AG04449 (cell line): ENCODE data around the gene RNPEP.
A peak's percentile ranks its signal among the peaks of the same experiment; 100 is the strongest.

Experiments
- CTCF ChIA-PET: fragments of 350-600 bp; formaldehyde crosslinking; extraction: SDS; loops from one replicate; lab custom pipeline; 2021; ENCODE audit warnings: antibody characterized with exemption; lab: Yijun Ruan, JAX
- POLR2A ChIA-PET: fragments of 400-600, 350-600 bp; formaldehyde crosslinking; extraction: SDS; loops from one replicate; lab custom pipeline; 2020; ENCODE audit warnings: antibody characterized with exemption, inconsistent platforms; lab: Yijun Ruan, JAX
- DNase-seq: peaks from one replicate; pipeline ENCODE4 v3.0.0-alpha.2; 2010; ENCODE audit warnings: low read depth, low spot score
- H3K4me3 ChIP-seq: 2 replicates; pipeline ENCODE4 v1.5.1; 2011; ENCODE audit warnings: low read depth, mild to moderate bottlenecking, control low read depth, low read length
- CTCF ChIP-seq: IDR thresholded peaks from one replicate; pipeline ENCODE4 v1.5.1; 2011; ENCODE audit warnings: mild to moderate bottlenecking, moderate library complexity, low read length, control low read depth, inconsistent platforms; ENCODE audit not compliant: insufficient read depth; ENCODE audit errors: missing control alignments

Gene RNPEP

GRCh38 chr1:202002507-202002906 lies 20.1 kb downstream of the RNPEP start:
- DNase-seq, result no peak
- ChIA-PET POLR2A (no interaction called here), CTCF (interaction anchor here (5.3 to 24.4 kb wide), 4 partner anchors 10 to 131 kb away, joined by 89 to 956 read pairs (median 135); partner anchors contain the start of genes ELF3, GPR37L1 and RNPEP)
- no peak overlapping the region for H3K4me3 ChIP-seq
- no peak for TF ChIP-seq CTCF

GRCh38 chr1:202004711-202005110 lies 22.3 kb downstream of the RNPEP start:
- TF ChIP-seq CTCF, result no peak
- ChIA-PET POLR2A (no interaction called here), CTCF (interaction anchor here (0.6 to 24.4 kb wide), 7 partner anchors 8 to 137 kb away, joined by 3 to 956 read pairs (median 113); partner anchors contain the start of genes ELF3 and GPR37L1)
- DNase-seq, result no peak
- H3K4me3 ChIP-seq, result no peak overlapping the region

- CTCF ChIA-PET, result interaction anchor here (0.9 to 24.4 kb wide), 7 partner anchors 7 to 138 kb away, joined by 3 to 956 read pairs (median 6); partner anchors contain the start of genes ELF3, GPR37L1 and RNPEP
- peak; percentile 28 for TF ChIP-seq CTCF
- POLR2A ChIA-PET, result no interaction called here
- DNase-seq, result no peak
- H3K4me3 ChIP-seq, result no peak overlapping the region
These were observed 23.5 kb downstream of the RNPEP start for GRCh38 chr1:202005958-202006357.

- POLR2A ChIA-PET, result interaction anchor here (1.1 kb wide), 1 partner anchor 26 kb away, joined by 5 read pairs; no protein-coding TSS in a partner anchor
- no peak for DNase-seq
- H3K4me3 ChIP-seq, result no peak overlapping the region
- CTCF ChIA-PET, result interaction anchor here (1.0 to 24.4 kb wide), 13 partner anchors 5 to 126 kb away, joined by 3 to 956 read pairs (median 6); partner anchors contain the start of genes ELF3, GPR37L1 and RNPEP
- no peak for TF ChIP-seq CTCF
These were observed 24.9 kb downstream of the RNPEP start for GRCh38 chr1:202007304-202007703.

- no peak overlapping the region for H3K4me3 ChIP-seq
- ChIA-PET CTCF (interaction anchor here (0.6 to 24.4 kb wide), 14 partner anchors 5 to 165 kb away, joined by 3 to 956 read pairs (median 6); partner anchors contain the start of genes ELF3 and GPR37L1), POLR2A (interaction anchor here (1.1 kb wide), 1 partner anchor 26 kb away, joined by 5 read pairs; no protein-coding TSS in a partner anchor)
- no peak for TF ChIP-seq CTCF
- DNase-seq, result no peak
These were observed 25.5 kb downstream of the RNPEP start for GRCh38 chr1:202007805-202008489.
